LNCAP (cell line): ENCODE measurements around the gene SHROOM3.

ENCODE experiments used
- TF ChIP-seq, protein P1 (sequence below): fragments of 450-650 bp; IDR thresholded peaks from 2 replicates; pipeline ENCODE4 v1.5.1; 2017; ENCODE audit warnings: mild to moderate bottlenecking

SHROOM3 gene

DNA sequence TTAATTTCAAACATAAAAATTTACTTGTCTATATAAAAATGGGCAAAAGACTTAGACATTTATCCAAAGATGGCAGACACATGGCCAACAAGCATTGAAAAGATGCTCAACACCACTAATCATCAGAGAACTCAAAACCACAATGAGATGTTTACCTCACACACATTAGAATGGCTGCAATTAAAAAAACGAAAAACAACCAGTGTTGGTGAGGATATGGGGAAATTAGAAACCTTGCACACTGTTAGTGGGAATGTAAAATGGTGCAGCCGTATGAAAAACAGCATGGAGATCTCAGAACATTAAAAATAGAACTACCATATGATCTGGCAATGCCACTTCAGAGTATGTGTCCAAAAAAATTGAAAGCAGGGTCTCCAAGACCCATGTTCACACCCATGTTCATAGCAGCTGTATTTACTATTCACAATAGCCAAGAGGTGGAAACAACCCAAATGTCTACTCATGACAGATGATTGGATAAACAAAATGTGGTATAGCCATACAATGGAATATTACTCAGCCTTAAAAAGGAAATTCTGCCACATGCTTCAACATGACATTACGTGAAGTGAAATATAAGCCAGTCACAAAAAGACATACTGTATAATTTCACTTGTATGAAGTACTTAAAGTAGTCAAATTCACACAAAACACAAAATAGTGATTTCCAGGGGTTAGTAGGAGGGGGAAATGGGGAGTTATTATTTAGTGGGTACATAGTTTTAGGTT is 316.7 kb downstream of the SHROOM3 start:
- TF ChIP-seq, protein P1, sequence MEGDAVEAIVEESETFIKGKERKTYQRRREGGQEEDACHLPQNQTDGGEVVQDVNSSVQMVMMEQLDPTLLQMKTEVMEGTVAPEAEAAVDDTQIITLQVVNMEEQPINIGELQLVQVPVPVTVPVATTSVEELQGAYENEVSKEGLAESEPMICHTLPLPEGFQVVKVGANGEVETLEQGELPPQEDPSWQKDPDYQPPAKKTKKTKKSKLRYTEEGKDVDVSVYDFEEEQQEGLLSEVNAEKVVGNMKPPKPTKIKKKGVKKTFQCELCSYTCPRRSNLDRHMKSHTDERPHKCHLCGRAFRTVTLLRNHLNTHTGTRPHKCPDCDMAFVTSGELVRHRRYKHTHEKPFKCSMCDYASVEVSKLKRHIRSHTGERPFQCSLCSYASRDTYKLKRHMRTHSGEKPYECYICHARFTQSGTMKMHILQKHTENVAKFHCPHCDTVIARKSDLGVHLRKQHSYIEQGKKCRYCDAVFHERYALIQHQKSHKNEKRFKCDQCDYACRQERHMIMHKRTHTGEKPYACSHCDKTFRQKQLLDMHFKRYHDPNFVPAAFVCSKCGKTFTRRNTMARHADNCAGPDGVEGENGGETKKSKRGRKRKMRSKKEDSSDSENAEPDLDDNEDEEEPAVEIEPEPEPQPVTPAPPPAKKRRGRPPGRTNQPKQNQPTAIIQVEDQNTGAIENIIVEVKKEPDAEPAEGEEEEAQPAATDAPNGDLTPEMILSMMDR = no peak

DNA sequence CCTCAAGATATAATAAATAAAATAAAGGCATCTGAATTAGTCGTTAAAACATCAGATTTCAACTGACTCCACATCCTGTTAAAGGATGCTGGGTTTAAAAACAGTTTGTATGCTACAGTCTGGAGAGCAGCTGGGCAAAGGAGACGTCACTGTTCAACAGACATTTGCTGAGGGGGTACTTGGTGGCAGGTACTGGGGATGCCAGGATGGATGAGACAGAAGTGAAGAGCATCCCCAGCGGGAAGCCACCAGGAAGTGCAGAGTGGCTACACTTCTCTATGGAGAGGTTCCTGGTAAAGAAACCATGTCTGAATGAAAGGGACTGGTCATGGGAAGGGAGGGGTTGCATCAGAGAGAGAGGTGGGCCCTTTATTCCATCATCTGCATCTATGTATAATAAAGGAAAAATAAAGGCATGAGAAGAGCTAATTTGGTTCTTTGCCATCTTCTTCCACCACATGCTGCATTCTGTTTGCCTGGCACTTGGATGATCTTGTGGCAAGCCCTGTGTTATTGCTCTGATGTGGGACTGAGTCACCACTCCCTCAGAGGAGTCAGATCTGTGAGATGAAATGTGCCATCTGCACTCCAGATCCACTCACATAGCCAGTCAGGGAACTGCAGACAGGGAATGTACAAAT is 318.0 kb downstream of the SHROOM3 start:
- TF ChIP-seq, protein P1 = no peak

DNA sequence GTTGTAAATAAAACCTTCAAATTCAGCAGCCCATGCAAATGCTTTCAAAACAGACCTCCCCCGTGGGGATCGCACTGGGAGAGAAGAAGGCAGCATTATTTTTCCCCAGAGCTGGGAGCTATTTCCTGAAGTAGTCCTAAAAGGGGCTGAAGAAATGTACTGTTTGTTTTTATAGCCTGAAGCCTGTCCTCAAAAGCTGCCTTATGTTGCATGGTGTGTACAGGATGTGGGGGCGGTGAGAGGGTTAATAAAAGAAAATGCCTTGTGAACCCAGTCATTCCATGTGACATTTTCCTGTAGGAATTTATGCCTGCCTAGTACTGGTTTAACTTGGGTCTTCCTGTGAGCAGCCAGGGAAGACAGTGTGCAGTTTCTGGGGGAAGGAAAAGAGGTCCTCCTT is 318.8 kb downstream of the SHROOM3 start:
- TF ChIP-seq, protein P1 = no peak

DNA sequence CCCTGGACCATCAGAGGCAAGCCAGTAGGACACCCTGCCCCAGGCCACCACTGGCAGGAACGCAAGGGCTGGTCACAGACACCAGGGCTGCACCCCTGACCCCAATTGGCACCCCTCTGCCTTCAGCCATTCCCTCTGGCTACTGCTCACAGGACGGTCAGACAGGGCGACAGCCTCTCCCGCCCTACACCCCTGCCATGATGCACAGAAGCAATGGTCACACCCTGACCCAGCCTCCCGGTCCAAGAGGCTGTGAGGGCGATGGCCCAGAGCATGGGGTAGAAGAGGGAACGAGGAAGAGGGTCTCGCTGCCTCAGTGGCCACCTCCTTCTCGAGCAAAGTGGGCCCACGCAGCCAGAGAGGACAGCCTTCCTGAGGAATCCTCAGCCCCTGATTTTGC is 319.4 kb downstream of the SHROOM3 start:
- TF ChIP-seq, protein P1 = no peak

DNA sequence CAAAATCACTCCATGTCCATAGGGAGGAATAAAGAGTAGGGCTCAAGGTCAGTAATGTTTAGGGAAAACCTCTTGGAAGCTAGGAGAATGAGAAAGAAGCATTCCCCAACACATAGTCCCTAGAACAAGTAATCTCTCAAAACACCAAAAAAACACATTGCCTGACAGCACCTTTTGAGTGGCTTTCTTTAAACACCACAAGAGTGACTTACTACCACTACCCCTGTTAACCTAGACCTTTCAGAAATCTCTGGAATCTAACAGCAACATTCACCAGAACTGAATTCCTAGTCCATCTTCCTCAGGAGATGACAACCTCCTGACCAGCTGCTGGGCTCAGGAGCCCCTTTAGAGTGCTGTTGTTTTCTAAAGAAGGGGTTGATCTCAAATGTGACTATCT is 320.7 kb downstream of the SHROOM3 start:
- TF ChIP-seq, protein P1 = no peak

DNA sequence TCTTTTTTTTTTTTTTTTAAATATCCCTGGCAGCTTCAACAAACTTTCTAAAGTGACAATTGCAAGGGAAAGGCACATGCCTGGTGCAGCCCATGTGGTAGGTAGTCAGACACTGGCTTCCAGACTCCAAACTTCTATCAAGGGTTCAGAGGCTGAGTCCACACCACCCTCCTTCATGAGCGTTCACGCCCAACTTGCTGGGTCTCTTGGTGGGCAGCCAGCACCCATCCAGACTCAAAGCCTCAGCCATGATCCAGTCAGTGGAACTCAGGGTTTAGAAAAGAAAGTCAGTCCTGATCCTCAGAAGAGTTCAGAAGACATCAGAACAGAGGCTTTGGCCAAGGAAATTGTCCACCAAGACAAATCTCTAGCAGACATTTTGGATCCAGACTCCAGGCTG is 321.4 kb downstream of the SHROOM3 start:
- TF ChIP-seq, protein P1 = no peak

DNA sequence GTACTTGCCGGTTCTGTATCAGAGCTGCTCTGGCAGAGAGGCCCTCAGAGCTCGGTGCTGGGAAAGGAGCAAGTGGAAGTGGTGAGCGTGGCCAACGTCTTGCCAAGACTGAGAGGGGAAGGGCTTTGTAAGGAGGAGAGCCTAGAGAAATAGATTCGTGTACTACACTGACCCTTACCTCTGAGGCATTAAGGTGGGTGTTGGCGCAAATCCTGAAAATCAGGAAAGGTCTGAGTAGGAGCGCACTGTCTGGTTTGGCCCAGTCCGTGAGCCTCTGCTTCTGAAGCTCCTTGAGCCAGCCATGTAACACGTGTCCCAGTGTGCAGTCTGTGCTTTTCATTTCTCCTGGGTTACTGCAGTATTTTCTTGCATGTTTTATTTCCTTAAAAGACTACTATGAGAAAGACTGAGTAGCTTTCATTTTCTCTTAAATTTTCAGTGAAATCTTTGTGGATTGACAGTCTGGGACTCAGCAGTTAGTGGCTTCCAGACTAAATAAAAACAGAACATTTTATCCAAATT is 322.4 kb downstream of the SHROOM3 start:
- TF ChIP-seq, protein P1 = no peak
